Measurements from ENCODE around the gene LHX3.
"Not testable (repeated sequence)": the region's sequence is repeated elsewhere in the genome, so short reads cannot be mapped to it uniquely, and the experiment has no call there.

GRCh38 chr9:136236471-136237410 lies 31.8 kb upstream of the LHX3 start:
- TF ChIP-seq, protein P1, sequence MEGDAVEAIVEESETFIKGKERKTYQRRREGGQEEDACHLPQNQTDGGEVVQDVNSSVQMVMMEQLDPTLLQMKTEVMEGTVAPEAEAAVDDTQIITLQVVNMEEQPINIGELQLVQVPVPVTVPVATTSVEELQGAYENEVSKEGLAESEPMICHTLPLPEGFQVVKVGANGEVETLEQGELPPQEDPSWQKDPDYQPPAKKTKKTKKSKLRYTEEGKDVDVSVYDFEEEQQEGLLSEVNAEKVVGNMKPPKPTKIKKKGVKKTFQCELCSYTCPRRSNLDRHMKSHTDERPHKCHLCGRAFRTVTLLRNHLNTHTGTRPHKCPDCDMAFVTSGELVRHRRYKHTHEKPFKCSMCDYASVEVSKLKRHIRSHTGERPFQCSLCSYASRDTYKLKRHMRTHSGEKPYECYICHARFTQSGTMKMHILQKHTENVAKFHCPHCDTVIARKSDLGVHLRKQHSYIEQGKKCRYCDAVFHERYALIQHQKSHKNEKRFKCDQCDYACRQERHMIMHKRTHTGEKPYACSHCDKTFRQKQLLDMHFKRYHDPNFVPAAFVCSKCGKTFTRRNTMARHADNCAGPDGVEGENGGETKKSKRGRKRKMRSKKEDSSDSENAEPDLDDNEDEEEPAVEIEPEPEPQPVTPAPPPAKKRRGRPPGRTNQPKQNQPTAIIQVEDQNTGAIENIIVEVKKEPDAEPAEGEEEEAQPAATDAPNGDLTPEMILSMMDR (IDR thresholded peaks at IDR 0.05), result not testable (repeated sequence)
- not testable (repeated sequence) for TF ChIP-seq POLR2A (IDR thresholded peaks at IDR 0.05)

Measured in uterus (tissue), 2 donors.